RWPE2 (cell line): ENCODE results near the gene NPY1R.

Source experiments
- ATAC-seq: fragments of 200-7000 bp; cut with Tn5 transposase; 3 replicates; pipeline ENCODE4 v1.9.1; 2021; ENCODE audit warnings: low read depth
- DNase-seq: peaks from one replicate; pipeline ENCODE4 v3.0.0-alpha.2; 2020; ENCODE audit warnings: low spot score
- H3K27ac ChIP-seq: fragments of 450-650 bp; 2 replicates; pipeline ENCODE4 v1.5.1; 2017; ENCODE audit warnings: mild to moderate bottlenecking; ENCODE audit not compliant: poor library complexity, severe bottlenecking
- H3K27me3 ChIP-seq: fragments of 250-450 bp; sonication (Bioruptor Pico); 2 replicates; pipeline ENCODE4 v1.5.1; 2021; ENCODE audit warnings: mild to moderate bottlenecking, moderate library complexity; ENCODE audit not compliant: insufficient read depth, poor library complexity, severe bottlenecking
- H3K36me3 ChIP-seq: fragments of 250-450 bp; sonication (Bioruptor Pico); 2 replicates; pipeline ENCODE4 v1.5.1; 2020; ENCODE audit warnings: low read depth, mild to moderate bottlenecking, moderate library complexity
- H3K4me1 ChIP-seq: fragments of 250-450 bp; sonication (Bioruptor Pico); 2 replicates; pipeline ENCODE4 v1.5.1; 2021; ENCODE audit warnings: mild to moderate bottlenecking, moderate library complexity; ENCODE audit not compliant: insufficient read depth, poor library complexity, severe bottlenecking
- H3K4me3 ChIP-seq: fragments of 250-450 bp; sonication (Bioruptor Pico); 2 replicates; pipeline ENCODE4 v1.5.1; 2021; ENCODE audit warnings: mild to moderate bottlenecking, moderate library complexity; ENCODE audit not compliant: severe bottlenecking
- H3K9me3 ChIP-seq: fragments of 250-450 bp; sonication (Bioruptor Pico); 2 replicates; pipeline ENCODE4 v1.5.1; 2021; ENCODE audit warnings: mild to moderate bottlenecking, moderate library complexity; ENCODE audit not compliant: severe bottlenecking
- CTCF ChIP-seq: fragments of 450-650 bp; IDR thresholded peaks from one replicate; pipeline ENCODE4 v1.5.1; 2017; ENCODE audit warnings: mild to moderate bottlenecking, moderate library complexity; ENCODE audit not compliant: poor library complexity, severe bottlenecking

NPY1R gene

GRCh38 chr4:163317110-163317509 is 15.3 kb downstream of the NPY1R start:
- TF ChIP-seq CTCF: no peak
- ATAC-seq: no peak
- no peak overlapping the region for H3K27ac ChIP-seq
- no peaks in the 10 kb centered on the region for H3K36me3 ChIP-seq
- H3K9me3 ChIP-seq: no peaks in the 10 kb centered on the region
- no peaks in the 10 kb centered on the region for H3K27me3 ChIP-seq
- no peak for DNase-seq
- no peak overlapping the region for H3K4me3 ChIP-seq
- no peaks in the 10 kb centered on the region for H3K4me1 ChIP-seq

- no peaks in the 10 kb centered on the region for H3K36me3 ChIP-seq
- H3K4me3 ChIP-seq: no peak overlapping the region
- DNase-seq (no peak), ATAC-seq (no peak)
- H3K27ac ChIP-seq: no peak overlapping the region
- TF ChIP-seq CTCF: no peak
- H3K9me3 ChIP-seq: no peaks in the 10 kb centered on the region
- no peaks in the 10 kb centered on the region for H3K4me1 ChIP-seq
- H3K27me3 ChIP-seq: no peaks in the 10 kb centered on the region
These were observed 22.9 kb downstream of the NPY1R start for GRCh38 chr4:163309466-163309865.

DNA sequence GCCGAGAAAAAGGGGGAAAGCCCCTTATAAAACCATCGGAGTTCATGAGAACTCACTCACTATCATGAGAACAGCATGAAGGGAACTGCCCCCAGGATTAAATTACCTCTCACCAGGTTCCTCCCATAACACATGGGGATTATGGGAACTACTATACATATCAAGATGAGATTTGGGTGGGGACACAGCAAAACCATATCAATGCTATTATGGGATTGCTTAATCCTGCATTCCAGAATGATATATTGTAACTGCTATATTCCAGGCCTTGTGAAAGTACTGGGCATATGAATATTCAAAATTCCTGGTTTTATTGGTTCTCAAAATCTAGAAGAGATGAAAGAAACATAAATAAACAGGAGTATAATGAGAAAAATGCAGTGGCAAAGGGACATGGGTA is 29.3 kb downstream of the NPY1R start:
- DNase-seq (no peak), ATAC-seq (no peak)
- Histone ChIP-seq H3K36me3 (no peaks in the 10 kb centered on the region), H3K4me3 (no peak overlapping the region), H3K27me3 (no peaks in the 10 kb centered on the region), H3K9me3 (no peaks in the 10 kb centered on the region), H3K27ac (no peak overlapping the region), H3K4me1 (no peaks in the 10 kb centered on the region)
- no peak for TF ChIP-seq CTCF

- H3K36me3 ChIP-seq: no peaks in the 10 kb centered on the region
- no peak overlapping the region for H3K4me3 ChIP-seq
- H3K27me3 ChIP-seq: no peaks in the 10 kb centered on the region
- no peak for ATAC-seq
- DNase-seq: no peak
- no peak overlapping the region for H3K27ac ChIP-seq
- H3K4me1 ChIP-seq: no peaks in the 10 kb centered on the region
- no peaks in the 10 kb centered on the region for H3K9me3 ChIP-seq
- no peak for TF ChIP-seq CTCF
These were observed 32.0 kb downstream of the NPY1R start for GRCh38 chr4:163300445-163300844.

DNA sequence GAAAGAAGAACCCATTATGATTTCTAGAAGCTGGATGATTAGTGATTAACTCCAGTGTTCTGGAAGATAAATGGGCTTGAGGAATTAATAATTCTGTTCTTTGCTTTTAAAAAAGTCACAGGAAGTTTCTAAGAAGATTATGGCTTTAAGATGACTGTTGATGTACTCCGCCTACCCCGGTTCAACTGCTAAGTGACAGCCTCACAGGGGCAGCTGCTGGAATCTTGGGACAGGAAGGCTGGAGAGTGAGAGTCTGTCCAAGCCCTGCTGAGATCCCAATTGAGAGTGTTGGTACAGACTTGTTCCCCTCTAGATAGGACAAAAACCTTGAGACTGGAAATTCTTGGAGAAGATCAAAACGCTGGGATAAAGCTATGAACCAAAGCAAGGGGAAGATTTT is 37.3 kb downstream of the NPY1R start:
- no peaks in the 10 kb centered on the region for H3K27me3 ChIP-seq
- H3K4me3 ChIP-seq: no peak overlapping the region
- no peak for TF ChIP-seq CTCF
- DNase-seq (no peak), ATAC-seq (no peak)
- no peaks in the 10 kb centered on the region for H3K4me1 ChIP-seq
- no peaks in the 10 kb centered on the region for H3K36me3 ChIP-seq
- H3K9me3 ChIP-seq: no peaks in the 10 kb centered on the region
- H3K27ac ChIP-seq: no peak overlapping the region
